Activated CD8-positive, alpha-beta memory T cell treated with anti-CD3 and anti-CD28 coated beads, Interleukin-2, amount 50 U/mL, for 4 hours (primary cell): Measurements from ENCODE around the gene PRAMEF20.

Source experiments
- DNase-seq: peaks from one replicate; pipeline ENCODE4 v3.0.0-alpha.2; 2020

The PRAMEF20 gene

DNA sequence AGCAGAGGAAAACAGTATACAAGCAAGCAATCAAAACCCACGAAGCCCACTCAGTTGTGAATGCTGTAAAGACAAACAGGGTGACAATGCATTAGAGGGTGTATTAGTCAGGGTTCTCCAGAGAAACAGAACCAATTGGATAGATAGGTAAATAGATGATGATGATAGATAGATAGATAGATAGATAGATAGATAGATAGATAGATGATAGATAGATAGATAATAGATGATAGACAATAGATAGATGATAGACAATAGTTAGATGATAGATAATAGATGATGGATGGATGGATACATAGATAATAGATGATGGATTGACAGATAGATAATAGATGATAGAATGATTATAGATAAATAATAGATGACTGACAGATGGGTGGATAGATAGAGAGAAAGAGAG lies 55.3 kb downstream of the PRAMEF20 start:
- no peak for DNase-seq

DNA sequence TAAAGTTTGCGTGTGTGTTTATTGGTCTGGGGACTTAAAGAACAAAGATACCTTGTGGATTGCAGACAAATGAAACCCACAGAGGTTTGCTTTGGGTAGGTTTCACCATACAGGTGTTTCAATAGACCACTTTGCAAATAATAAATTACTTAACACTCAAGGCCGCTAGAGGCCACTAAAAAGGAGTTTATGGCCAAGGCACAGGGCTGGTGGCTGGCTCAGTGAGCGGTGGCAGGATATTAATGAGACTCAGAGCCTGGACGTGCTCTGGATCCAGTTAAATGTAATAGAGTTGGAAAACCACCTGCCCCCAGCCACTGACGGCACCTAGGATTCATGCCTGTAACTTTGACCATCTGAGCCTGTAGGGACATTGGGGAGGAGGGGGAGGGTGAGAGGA lies 59.1 kb downstream of the PRAMEF20 start:
- DNase-seq = no peak
